ENCODE measurements around the gene PPP6R2.

The PPP6R2 gene

GRCh38 chr22:50435291-50436014 is 92.3 kb downstream of the PPP6R2 start:
- no peak for DNase-seq

- DNase-seq = no peak
These were observed 93.1 kb downstream of the PPP6R2 start for GRCh38 chr22:50436015-50436830.

GRCh38 chr22:50436841-50437341 is 93.8 kb downstream of the PPP6R2 start:
- no peak for DNase-seq

GRCh38 chr22:50437511-50438304 is 94.6 kb downstream of the PPP6R2 start:
- DNase-seq = no peak

GRCh38 chr22:50438305-50439275 is 95.5 kb downstream of the PPP6R2 start:
- DNase-seq = no peak

- no peak for DNase-seq
These were observed 96.3 kb downstream of the PPP6R2 start for GRCh38 chr22:50439314-50439870.

- DNase-seq = no peak
These were observed 96.8 kb downstream of the PPP6R2 start for GRCh38 chr22:50439871-50440331.

- no peak for DNase-seq
These were observed 97.6 kb downstream of the PPP6R2 start for GRCh38 chr22:50440544-50441249.

- no peak for DNase-seq
These were observed 98.4 kb downstream of the PPP6R2 start for GRCh38 chr22:50441428-50441993.

GRCh38 chr22:50443197-50443596 is 100.1 kb downstream of the PPP6R2 start:
- DNase-seq = no peak

GRCh38 chr22:50443801-50444625 is 100.9 kb downstream of the PPP6R2 start:
- DNase-seq = no peak

GRCh38 chr22:50444663-50445062 is 101.5 kb downstream of the PPP6R2 start:
- DNase-seq = no peak

GRCh38 chr22:50445071-50445879 is 102.1 kb downstream of the PPP6R2 start:
- DNase-seq = no peak

GRCh38 chr22:50445880-50446707 is 103.0 kb downstream of the PPP6R2 start:
- no peak for DNase-seq

GRCh38 chr22:50446708-50447575 is 103.8 kb downstream of the PPP6R2 start:
- DNase-seq = no peak
